GM18519 (cell line): Measurements from ENCODE around the gene FAM193A.
"Not testable (repeated sequence)": the region's sequence is repeated elsewhere in the genome, so short reads cannot be mapped to it uniquely, and the experiment has no call there.

ENCODE experiments used
- ATAC-seq: cut with Tn5 transposase; IDR thresholded peaks from one replicate; pipeline ENCODE4 v1.9.1; 2021; ENCODE audit warnings: mild to moderate bottlenecking, moderate library complexity; ENCODE audit not compliant: unreplicated experiment, low FRiP score

Gene FAM193A

GRCh38 chr4:2646396-2647149 is 110.1 kb downstream of the FAM193A start:
- no peak for ATAC-seq

GRCh38 chr4:2647403-2648158 is 111.1 kb downstream of the FAM193A start:
- no peak for ATAC-seq

- no peak for ATAC-seq
Measured at GRCh38 chr4:2648159-2648814, 111.8 kb downstream of the FAM193A start.

GRCh38 chr4:2649604-2650114 is 113.2 kb downstream of the FAM193A start:
- no peak for ATAC-seq

- no peak for ATAC-seq
Measured at GRCh38 chr4:2650276-2650675, 113.8 kb downstream of the FAM193A start.

- ATAC-seq, result no peak
Measured at GRCh38 chr4:2651546-2651945, 115.1 kb downstream of the FAM193A start.

GRCh38 chr4:2651998-2652397 is 115.6 kb downstream of the FAM193A start:
- no peak for ATAC-seq

GRCh38 chr4:2652415-2653160 is 116.1 kb downstream of the FAM193A start:
- no peak for ATAC-seq

- no peak for ATAC-seq
Measured at GRCh38 chr4:2660596-2661211, 124.3 kb downstream of the FAM193A start.

- ATAC-seq, result no peak
Measured at GRCh38 chr4:2662598-2662997, 126.2 kb downstream of the FAM193A start.

- no peak for ATAC-seq
Measured at GRCh38 chr4:2663275-2663674, 126.8 kb downstream of the FAM193A start.

- no peak for ATAC-seq
Measured at GRCh38 chr4:2666722-2667247, 130.3 kb downstream of the FAM193A start.

- ATAC-seq, result no peak
Measured at GRCh38 chr4:2667428-2667827, 131.0 kb downstream of the FAM193A start.

GRCh38 chr4:2671267-2671895 is 134.9 kb downstream of the FAM193A start:
- no peak for ATAC-seq

GRCh38 chr4:2672082-2672481 is 135.6 kb downstream of the FAM193A start:
- no peak for ATAC-seq

GRCh38 chr4:2672700-2673099 is 136.3 kb downstream of the FAM193A start:
- no peak for ATAC-seq

- ATAC-seq, result no peak
Measured at GRCh38 chr4:2673157-2673556, 136.7 kb downstream of the FAM193A start.

- ATAC-seq, result not testable (repeated sequence)
Measured at GRCh38 chr4:2679762-2680161, 143.3 kb downstream of the FAM193A start.

GRCh38 chr4:2684486-2684885 is 148.0 kb downstream of the FAM193A start:
- no peak for ATAC-seq
